ENCODE results near the gene SGPL1.

Gene SGPL1

GRCh38 chr10:70820976-70821750 is 5.4 kb downstream of the SGPL1 start:
- Histone ChIP-seq H3K4me1 (ENCODE audit: insufficient read depth, low read length) (no peaks in the 10 kb centered on the region), H3K9ac (ENCODE audit: low read depth, low read length) (no peak overlapping the region), H3K36me3 (ENCODE audit: insufficient read depth, low read length) (peaks cover 64% of the 10 kb centered on the region), H3K4me3 (ENCODE audit: low read length) (no peak overlapping the region), H3K27me3 (ENCODE audit: insufficient read depth, low read length) (no peaks in the 10 kb centered on the region), H3K9me3 (ENCODE audit: insufficient read depth, low read depth, low read length) (no peaks in the 10 kb centered on the region), H3K27ac (ENCODE audit: low read depth, low read length) (no peak overlapping the region)
- WGBS, result 93% methylated on average over 4 of the region's 4 CpGs

GRCh38 chr10:70822076-70822820 is 6.5 kb downstream of the SGPL1 start:
- Histone ChIP-seq H3K4me1 (ENCODE audit: insufficient read depth, low read length) (no peaks in the 10 kb centered on the region), H3K36me3 (ENCODE audit: insufficient read depth, low read length) (peaks cover 68% of the 10 kb centered on the region), H3K27ac (ENCODE audit: low read depth, low read length) (no peak overlapping the region), H3K9me3 (ENCODE audit: insufficient read depth, low read depth, low read length) (no peaks in the 10 kb centered on the region), H3K27me3 (ENCODE audit: insufficient read depth, low read length) (no peaks in the 10 kb centered on the region), H3K4me3 (ENCODE audit: low read length) (no peak overlapping the region), H3K9ac (ENCODE audit: low read depth, low read length) (no peak overlapping the region)
- 93% methylated on average over 2 of the region's 2 CpGs for WGBS

GRCh38 chr10:70827086-70827757 is 11.5 kb downstream of the SGPL1 start:
- no peak overlapping the region for H3K27ac ChIP-seq (ENCODE audit: low read depth, low read length)
- 88% methylated on average over 2 of the region's 2 CpGs for WGBS

GRCh38 chr10:70828923-70829322 is 13.2 kb downstream of the SGPL1 start:
- H3K27ac ChIP-seq (ENCODE audit: low read depth, low read length), result no peak overlapping the region
- H3K4me3 ChIP-seq (ENCODE audit: low read length), result no peak overlapping the region
- H3K9me3 ChIP-seq (ENCODE audit: insufficient read depth, low read depth, low read length), result no peaks in the 10 kb centered on the region
- H3K27me3 ChIP-seq (ENCODE audit: insufficient read depth, low read length), result no peaks in the 10 kb centered on the region
- H3K36me3 ChIP-seq (ENCODE audit: insufficient read depth, low read length), result peaks cover 44% of the 10 kb centered on the region
- WGBS, result 89% methylated on average over 4 of the region's 4 CpGs
- H3K4me1 ChIP-seq (ENCODE audit: insufficient read depth, low read length), result no peaks in the 10 kb centered on the region
- no peak overlapping the region for H3K9ac ChIP-seq (ENCODE audit: low read depth, low read length)

More at GRCh38 chr10:70827086-70827757, 11.5 kb downstream of the SGPL1 start:
- H3K9me3 ChIP-seq (ENCODE audit: insufficient read depth, low read depth, low read length), result no peaks in the 10 kb centered on the region
- H3K9ac ChIP-seq (ENCODE audit: low read depth, low read length), result no peak overlapping the region
- H3K4me3 ChIP-seq (ENCODE audit: low read length), result no peak overlapping the region
- peaks cover 48% of the 10 kb centered on the region for H3K36me3 ChIP-seq (ENCODE audit: insufficient read depth, low read length)
- no peaks in the 10 kb centered on the region for H3K27me3 ChIP-seq (ENCODE audit: insufficient read depth, low read length)
- no peaks in the 10 kb centered on the region for H3K4me1 ChIP-seq (ENCODE audit: insufficient read depth, low read length)

GRCh38 chr10:70829543-70829942 is 13.8 kb downstream of the SGPL1 start:
- Histone ChIP-seq H3K9me3 (ENCODE audit: insufficient read depth, low read depth, low read length) (no peaks in the 10 kb centered on the region), H3K36me3 (ENCODE audit: insufficient read depth, low read length) (peaks cover 43% of the 10 kb centered on the region), H3K27me3 (ENCODE audit: insufficient read depth, low read length) (no peaks in the 10 kb centered on the region), H3K9ac (ENCODE audit: low read depth, low read length) (no peak overlapping the region), H3K4me3 (ENCODE audit: low read length) (no peak overlapping the region), H3K4me1 (ENCODE audit: insufficient read depth, low read length) (no peaks in the 10 kb centered on the region), H3K27ac (ENCODE audit: low read depth, low read length) (no peak overlapping the region)
- 97% methylated on average over 4 of the region's 5 CpGs for WGBS

GRCh38 chr10:70830164-70830563 is 14.4 kb downstream of the SGPL1 start:
- H3K9me3 ChIP-seq (ENCODE audit: insufficient read depth, low read depth, low read length), result no peaks in the 10 kb centered on the region
- 73% methylated on average over 3 of the region's 3 CpGs for WGBS
- no peaks in the 10 kb centered on the region for H3K4me1 ChIP-seq (ENCODE audit: insufficient read depth, low read length)
- H3K36me3 ChIP-seq (ENCODE audit: insufficient read depth, low read length), result peaks cover 43% of the 10 kb centered on the region
- H3K27ac ChIP-seq (ENCODE audit: low read depth, low read length), result no peak overlapping the region
- no peak overlapping the region for H3K4me3 ChIP-seq (ENCODE audit: low read length)
- no peaks in the 10 kb centered on the region for H3K27me3 ChIP-seq (ENCODE audit: insufficient read depth, low read length)
- no peak overlapping the region for H3K9ac ChIP-seq (ENCODE audit: low read depth, low read length)

GRCh38 chr10:70832221-70832620 is 16.5 kb downstream of the SGPL1 start:
- Histone ChIP-seq H3K27ac (ENCODE audit: low read depth, low read length) (no peak overlapping the region), H3K36me3 (ENCODE audit: insufficient read depth, low read length) (peaks cover 33% of the 10 kb centered on the region), H3K4me3 (ENCODE audit: low read length) (no peak overlapping the region), H3K27me3 (ENCODE audit: insufficient read depth, low read length) (no peaks in the 10 kb centered on the region), H3K4me1 (ENCODE audit: insufficient read depth, low read length) (no peaks in the 10 kb centered on the region), H3K9ac (ENCODE audit: low read depth, low read length) (no peak overlapping the region), H3K9me3 (ENCODE audit: insufficient read depth, low read depth, low read length) (no peaks in the 10 kb centered on the region)
- 93% methylated on average over 2 of the region's 3 CpGs for WGBS

- H3K27ac ChIP-seq (ENCODE audit: low read depth, low read length), result no peak overlapping the region
- H3K36me3 ChIP-seq (ENCODE audit: insufficient read depth, low read length), result peaks cover 30% of the 10 kb centered on the region
- no peak overlapping the region for H3K4me3 ChIP-seq (ENCODE audit: low read length)
- no peak overlapping the region for H3K9ac ChIP-seq (ENCODE audit: low read depth, low read length)
- no peaks in the 10 kb centered on the region for H3K4me1 ChIP-seq (ENCODE audit: insufficient read depth, low read length)
- H3K9me3 ChIP-seq (ENCODE audit: insufficient read depth, low read depth, low read length), result peaks cover 2% of the 10 kb centered on the region; the same call in 1 of the 2 replicates
- H3K27me3 ChIP-seq (ENCODE audit: insufficient read depth, low read length), result no peaks in the 10 kb centered on the region
- WGBS, result 89% methylated on average over 3 of the region's 3 CpGs
These were observed 17.2 kb downstream of the SGPL1 start for GRCh38 chr10:70832852-70833528.

- H3K36me3 ChIP-seq (ENCODE audit: insufficient read depth, low read length), result peaks cover 26% of the 10 kb centered on the region
- H3K4me3 ChIP-seq (ENCODE audit: low read length), result no peak overlapping the region
- no peaks in the 10 kb centered on the region for H3K4me1 ChIP-seq (ENCODE audit: insufficient read depth, low read length)
- no peak overlapping the region for H3K9ac ChIP-seq (ENCODE audit: low read depth, low read length)
- H3K27ac ChIP-seq (ENCODE audit: low read depth, low read length), result no peak overlapping the region
- H3K9me3 ChIP-seq (ENCODE audit: insufficient read depth, low read depth, low read length), result peaks cover 2% of the 10 kb centered on the region; the same call in 1 of the 2 replicates
- 96% methylated on average over 2 of the region's 2 CpGs for WGBS
- H3K27me3 ChIP-seq (ENCODE audit: insufficient read depth, low read length), result no peaks in the 10 kb centered on the region
These were observed 17.9 kb downstream of the SGPL1 start for GRCh38 chr10:70833601-70834000.

- peaks cover 26% of the 10 kb centered on the region for H3K36me3 ChIP-seq (ENCODE audit: insufficient read depth, low read length)
- no peak overlapping the region for H3K9ac ChIP-seq (ENCODE audit: low read depth, low read length)
- no peaks in the 10 kb centered on the region for H3K27me3 ChIP-seq (ENCODE audit: insufficient read depth, low read length)
- no peak overlapping the region for H3K27ac ChIP-seq (ENCODE audit: low read depth, low read length)
- 93% methylated on average over 5 of the region's 5 CpGs for WGBS
- peaks cover 2% of the 10 kb centered on the region; the same call in 1 of the 2 replicates for H3K9me3 ChIP-seq (ENCODE audit: insufficient read depth, low read depth, low read length)
- no peaks in the 10 kb centered on the region for H3K4me1 ChIP-seq (ENCODE audit: insufficient read depth, low read length)
- H3K4me3 ChIP-seq (ENCODE audit: low read length), result no peak overlapping the region
These were observed 18.3 kb downstream of the SGPL1 start for GRCh38 chr10:70834021-70834420.

Measured in HUES64 (cell line).